Right cardiac atrium (tissue), 5 donors: ENCODE measurements around the gene CHN2. TPM values are rescaled to one million over a fixed set of nuclear protein-coding genes. Genes with fewer than 3 reads are reported as not detected.
A peak's percentile ranks its signal among the peaks of the same experiment; 100 is the strongest.

Source experiments
- ATAC-seq, 2 donors: fragments of 200-7000 bp; cut with Tn5 transposase; one replicate each; pipeline versions ENCODE4 v1.8.0 to v1.9.1; 2020; ENCODE audit warnings: moderate library complexity in 2 of 2, mild to moderate bottlenecking in 1 of 2
- DNase-seq, 3 donors: peaks; one replicate each; pipeline ENCODE4 v3.0.0-alpha.2; 2020
- H3K27ac ChIP-seq: one replicate; pipeline ENCODE4 v1.5.1; 2013; ENCODE audit warnings: mild to moderate bottlenecking, low read length, control low read depth, moderate library complexity
- H3K27me3 ChIP-seq: one replicate; pipeline ENCODE4 v1.6.1; 2013; ENCODE audit not compliant: control insufficient read depth, insufficient read depth
- H3K4me1 ChIP-seq: one replicate; pipeline ENCODE4 v1.6.1; 2013; ENCODE audit warnings: low read length; ENCODE audit not compliant: control insufficient read depth, insufficient read depth
- H3K4me3 ChIP-seq: one replicate; pipeline ENCODE4 v1.5.1; 2013; ENCODE audit warnings: low read length, control low read depth
- H3K9me3 ChIP-seq: one replicate; pipeline ENCODE4 v1.6.1; 2013; ENCODE audit warnings: low read length; ENCODE audit not compliant: control insufficient read depth
- WGBS: extraction: QIAGEN DNeasy Blood & Tissue Kit; methylation state at CpG from one replicate; pipeline ENCODE4 v1.1.7; 2013; 5-methylcytosine and 5-hydroxymethylcytosine counted together
- intact Hi-C, 4 donors: fragments of 100-400 bp; cut with DNase I; formaldehyde crosslinking; loops; one replicate each; pipeline versions ENCODE4 v1.11.0 to v1.14.0; 2022 to 2023
- polyA plus RNA-seq: library from polyadenylated mRNA; stranded (reverse); fragments of 200-250 nt; gene quantifications from one replicate; pipeline ENCODE4 v1.2.3, GENCODE V29; 2013
- total RNA-seq, 4 donors: library from RNA; stranded (reverse); fragmentation: NEBNext Ultra II Directional; extraction: Animal tissue kit (Norgen Biotek cat#: 25700); gene quantifications; one replicate each; pipeline ENCODE4 v1.2.1, GENCODE V29; 2021
- donor health status: healthy with polysubstance abuse.
- donor health status: DM: no; HTN: yes; CAD: no.
- donor health status: DM: no; HTN: no; CAD: no.
- donor health status: DM: no; HTN: yes; CAD: no; lungs with severe emphysema.
- donor health status: DM: yes; HTN: yes; CAD: no.

CHN2 gene
- total and polyA plus RNA-seq, 5 donors = 2.0 to 6.4 (median 4.3) TPM

- ATAC-seq = peak; percentile 64 to 88
- intact Hi-C loops = no loop called here
- 52% methylated on average over 6 of the region's 6 CpGs for WGBS
These were observed 176.1 kb downstream of the CHN2 start for GRCh38 chr7:29370531-29371314.

DNA sequence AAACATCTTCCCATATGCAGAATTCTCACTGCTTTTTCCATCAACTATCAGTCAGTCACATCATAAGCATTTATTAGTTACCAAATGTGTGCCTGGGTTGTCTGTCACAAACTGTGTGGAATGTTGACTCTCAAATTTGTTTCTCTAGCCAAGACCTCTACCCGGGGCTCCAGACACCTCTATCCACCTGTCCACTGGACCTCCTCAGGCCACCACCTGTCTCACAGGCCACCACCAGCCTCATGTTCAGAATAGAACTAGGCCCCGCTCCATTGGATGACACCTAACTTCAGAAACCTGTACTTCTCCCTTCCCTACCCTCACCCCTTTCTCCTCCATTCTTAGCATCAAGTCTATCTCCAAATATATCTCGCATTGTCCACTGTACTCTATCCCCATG is 176.9 kb downstream of the CHN2 start:
- Histone ChIP-seq H3K4me1 (no peaks in the 10 kb centered on the region), H3K4me3 (no peak overlapping the region), H3K27ac (no peak overlapping the region), H3K27me3 (no peaks in the 10 kb centered on the region), H3K9me3 (no peaks in the 10 kb centered on the region)
- WGBS = 98% methylated on average over 3 of the region's 3 CpGs
- ATAC-seq = no peak
- intact Hi-C loops = no loop called here
- no peak for DNase-seq

More at GRCh38 chr7:29370531-29371314, 176.1 kb downstream of the CHN2 start:
- Histone ChIP-seq H3K27ac (no peak overlapping the region), H3K4me1 (no peaks in the 10 kb centered on the region), H3K4me3 (no peak overlapping the region), H3K27me3 (no peaks in the 10 kb centered on the region), H3K9me3 (no peaks in the 10 kb centered on the region)
- peak in 1 of 3 donors; percentile 19 for DNase-seq

DNA sequence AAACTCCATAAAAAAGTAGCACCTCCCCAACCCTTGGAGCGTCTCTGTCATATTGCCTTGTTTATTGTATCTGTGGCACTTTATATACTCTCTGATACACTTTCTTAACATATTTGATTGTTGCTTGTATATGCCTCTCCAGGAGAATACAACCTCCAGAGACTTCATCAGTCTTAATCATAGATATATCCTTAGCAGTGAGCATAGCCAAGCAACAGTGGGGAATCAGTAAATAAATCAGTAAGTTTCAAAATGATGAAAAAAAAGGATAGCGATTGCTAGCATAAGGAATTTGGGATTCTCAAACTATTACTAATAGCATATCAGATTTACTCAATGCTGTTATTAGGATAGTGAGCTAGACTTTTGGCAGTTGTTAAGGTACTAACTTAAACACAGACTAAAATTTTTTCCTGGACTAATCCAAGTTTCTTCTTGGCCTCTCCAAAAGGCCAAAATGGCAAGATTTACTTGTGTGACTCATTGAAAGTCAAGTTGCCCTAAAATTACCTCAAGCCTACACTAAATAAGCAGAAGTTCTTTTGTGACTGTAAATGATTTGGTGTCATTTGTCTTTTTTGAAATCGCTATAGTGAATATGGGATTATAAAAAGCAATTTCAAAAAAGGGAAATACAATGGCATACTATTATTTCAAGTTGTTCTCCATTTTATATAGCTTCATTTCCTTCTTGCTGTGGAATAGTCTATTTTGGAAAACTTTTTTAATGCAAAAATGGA is 177.9 kb downstream of the CHN2 start:
- H3K4me1 ChIP-seq = no peaks in the 10 kb centered on the region
- intact Hi-C loops = no loop called here
- no peak for DNase-seq
- no peak overlapping the region for H3K27ac ChIP-seq
- H3K4me3 ChIP-seq = no peak overlapping the region
- no peak for ATAC-seq
- H3K27me3 ChIP-seq = no peaks in the 10 kb centered on the region
- WGBS = 87% methylated on average over 3 of the region's 3 CpGs
- H3K9me3 ChIP-seq = no peaks in the 10 kb centered on the region

DNA sequence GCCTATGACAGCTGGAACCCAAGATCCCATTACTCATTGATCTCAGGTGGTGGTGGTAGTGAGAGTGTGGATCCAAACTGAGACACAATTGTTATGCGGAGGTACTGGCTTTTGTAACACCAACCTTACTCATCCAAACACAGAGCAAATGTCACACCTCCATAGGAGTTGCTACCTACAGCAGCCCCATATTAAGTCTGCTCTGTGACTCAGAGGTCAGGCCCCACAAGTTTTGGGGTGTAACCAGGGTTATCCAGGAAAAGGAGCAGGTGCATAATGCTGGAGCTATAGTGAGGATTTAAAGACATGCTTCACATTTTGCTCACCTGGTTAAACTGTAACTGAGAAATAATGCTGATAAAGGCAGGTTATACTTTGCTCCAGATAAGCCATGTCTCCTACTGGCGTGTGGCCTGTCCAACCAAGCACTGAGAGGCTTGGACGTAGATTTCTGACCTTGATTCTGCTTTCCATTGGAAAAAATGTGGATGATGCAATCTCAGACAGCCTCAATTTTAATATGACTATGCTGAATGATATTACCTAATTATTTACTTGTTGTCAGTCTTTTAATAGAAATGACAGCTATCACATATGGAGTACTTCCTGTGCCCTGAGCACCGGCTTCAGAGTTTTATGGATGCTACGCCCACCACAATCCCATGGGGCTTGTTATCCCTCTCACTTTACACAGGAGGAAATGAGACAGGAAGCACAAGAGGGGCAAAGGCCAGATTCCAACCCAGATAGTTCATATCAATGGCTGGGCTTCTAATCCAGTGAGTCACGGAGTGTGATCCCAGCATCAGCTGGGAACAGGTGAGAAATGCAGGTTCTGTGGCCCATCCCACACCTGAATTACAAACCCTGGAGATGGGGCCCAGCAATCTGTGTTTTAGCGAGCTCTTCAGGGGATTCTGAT is 181.3 kb downstream of the CHN2 start:
- ATAC-seq (no peak), DNase-seq (no peak)
- H3K9me3 ChIP-seq = no peaks in the 10 kb centered on the region
- no peak overlapping the region for H3K4me3 ChIP-seq
- intact Hi-C loops = no loop called here
- H3K4me1 ChIP-seq = no peaks in the 10 kb centered on the region
- 73% methylated on average over 7 of the region's 7 CpGs for WGBS
- no peaks in the 10 kb centered on the region for H3K27me3 ChIP-seq
- H3K27ac ChIP-seq = no peak overlapping the region

GRCh38 chr7:29377718-29378117 is 183.1 kb downstream of the CHN2 start:
- Histone ChIP-seq H3K4me3 (no peak overlapping the region), H3K9me3 (no peaks in the 10 kb centered on the region), H3K4me1 (no peaks in the 10 kb centered on the region), H3K27me3 (no peaks in the 10 kb centered on the region), H3K27ac (no peak overlapping the region)
- ATAC-seq = no peak
- no peak for DNase-seq
- intact Hi-C loops = no loop called here
- 91% methylated on average over 4 of the region's 4 CpGs for WGBS

DNA sequence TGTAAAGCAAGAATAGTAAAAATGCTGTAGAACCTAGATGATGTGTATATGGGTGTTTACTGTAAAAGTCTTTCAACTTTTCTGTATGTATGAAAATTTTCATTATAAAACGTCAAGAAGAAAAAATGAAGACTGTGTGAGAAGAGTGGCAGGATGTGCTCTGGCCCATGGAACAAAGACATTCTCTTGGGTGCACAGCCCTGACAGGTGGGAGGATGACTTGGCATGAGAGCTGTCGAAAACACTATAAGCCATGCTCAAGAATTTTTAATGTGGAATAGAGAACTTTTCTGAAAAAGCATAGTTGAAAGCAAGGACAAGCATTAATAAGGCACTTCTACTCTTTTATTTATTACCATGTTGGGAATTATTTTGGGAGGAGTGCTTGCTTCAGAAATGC is 185.0 kb downstream of the CHN2 start:
- WGBS = 78% methylated on average over 2 of the region's 2 CpGs
- intact Hi-C loops = no loop called here
- H3K27ac ChIP-seq = no peak overlapping the region

GRCh38 chr7:29381206-29382094 is 186.9 kb downstream of the CHN2 start:
- intact Hi-C loops = no loop called here

More for the DNA sequence above, 185.0 kb downstream of the CHN2 start:
- no peak overlapping the region for H3K4me3 ChIP-seq
- no peaks in the 10 kb centered on the region for H3K27me3 ChIP-seq
- ATAC-seq (no peak), DNase-seq (no peak)
- H3K9me3 ChIP-seq = no peaks in the 10 kb centered on the region
- no peaks in the 10 kb centered on the region for H3K4me1 ChIP-seq

GRCh38 chr7:29384277-29384676 is 189.7 kb downstream of the CHN2 start:
- DNase-seq (no peak), ATAC-seq (no peak)
- Histone ChIP-seq H3K4me1 (no peaks in the 10 kb centered on the region), H3K4me3 (no peak overlapping the region), H3K27ac (no peak overlapping the region), H3K9me3 (no peaks in the 10 kb centered on the region), H3K27me3 (peaks cover 3% of the 10 kb centered on the region)
- intact Hi-C loops = no loop called here
- 94% methylated on average over 2 of the region's 2 CpGs for WGBS

More at GRCh38 chr7:29381206-29382094, 186.9 kb downstream of the CHN2 start:
- WGBS = 86% methylated on average over 5 of the region's 5 CpGs
- ATAC-seq (no peak), DNase-seq (no peak)
- Histone ChIP-seq H3K9me3 (no peaks in the 10 kb centered on the region), H3K27ac (no peak overlapping the region), H3K4me3 (no peak overlapping the region), H3K4me1 (no peaks in the 10 kb centered on the region), H3K27me3 (no peaks in the 10 kb centered on the region)

DNA sequence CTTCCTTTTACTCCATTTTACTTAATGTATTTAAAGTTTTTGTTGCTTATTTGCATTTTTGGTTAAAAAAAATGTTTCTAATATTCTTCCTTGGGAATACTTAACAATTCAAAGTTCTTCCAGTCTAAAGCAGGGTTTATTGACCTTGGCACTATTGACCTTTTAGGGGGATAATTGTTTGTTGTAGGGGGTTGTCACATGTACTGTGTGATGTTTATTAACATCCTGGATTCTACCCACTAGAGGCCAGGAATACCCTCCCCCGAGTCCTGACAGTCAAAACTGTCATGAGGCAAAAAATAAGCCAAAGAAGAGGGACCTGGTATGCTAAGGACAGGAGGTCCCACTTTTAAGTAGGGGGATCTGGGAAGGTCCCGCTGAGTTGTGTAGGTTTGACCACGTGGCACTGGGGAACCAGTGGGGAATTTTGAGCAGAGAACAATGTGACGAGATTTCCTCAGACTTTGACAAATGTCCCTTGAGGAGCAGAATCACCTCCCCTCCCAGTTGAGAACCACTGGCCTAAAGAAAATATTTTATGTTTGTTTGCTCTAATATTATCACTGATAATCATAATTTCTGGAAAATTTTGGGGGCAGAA is 190.7 kb downstream of the CHN2 start:
- Histone ChIP-seq H3K27me3 (peaks cover 3% of the 10 kb centered on the region), H3K4me3 (no peak overlapping the region), H3K4me1 (no peaks in the 10 kb centered on the region), H3K27ac (no peak overlapping the region), H3K9me3 (no peaks in the 10 kb centered on the region)
- WGBS = 64% methylated on average over 4 of the region's 4 CpGs
- intact Hi-C loops = no loop called here
- no peak for DNase-seq
- ATAC-seq = no peak
